ENCODE measurements around the gene GYPE.
"Not testable (repeated sequence)": the region's sequence is repeated elsewhere in the genome, so short reads cannot be mapped to it uniquely, and the experiment has no call there.

GRCh38 chr4:143938890-143939289, 33.5 kb upstream of the GYPE start:
- not testable (repeated sequence) for TF ChIP-seq GTF3A (CRISPR knock-in tag; conservative IDR thresholded peaks at IDR 0.05); ZNF446 (CRISPR knock-in tag; IDR thresholded peaks at IDR 0.05); CREM (IDR thresholded peaks at IDR 0.05); CREM (CRISPR knock-in tag; IDR thresholded peaks at IDR 0.05); ZNF274 (CRISPR knock-in tag; IDR thresholded peaks at IDR 0.05)
- TF ChIP-seq, protein P1, sequence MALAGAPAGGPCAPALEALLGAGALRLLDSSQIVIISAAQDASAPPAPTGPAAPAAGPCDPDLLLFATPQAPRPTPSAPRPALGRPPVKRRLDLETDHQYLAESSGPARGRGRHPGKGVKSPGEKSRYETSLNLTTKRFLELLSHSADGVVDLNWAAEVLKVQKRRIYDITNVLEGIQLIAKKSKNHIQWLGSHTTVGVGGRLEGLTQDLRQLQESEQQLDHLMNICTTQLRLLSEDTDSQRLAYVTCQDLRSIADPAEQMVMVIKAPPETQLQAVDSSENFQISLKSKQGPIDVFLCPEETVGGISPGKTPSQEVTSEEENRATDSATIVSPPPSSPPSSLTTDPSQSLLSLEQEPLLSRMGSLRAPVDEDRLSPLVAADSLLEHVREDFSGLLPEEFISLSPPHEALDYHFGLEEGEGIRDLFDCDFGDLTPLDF (CRISPR knock-in tag; IDR thresholded peaks at IDR 0.05) = not testable (repeated sequence)
